Activated CD4-positive, alpha-beta T cell treated with anti-CD3 and anti-CD28 coated beads, Interleukin-2, amount 50 U/mL, for 48 hours (primary cell): ENCODE measurements around the gene TASP1.
A peak's percentile ranks its signal among the peaks of the same experiment; 100 is the strongest.
"Not testable (repeated sequence)": the region's sequence is repeated elsewhere in the genome, so short reads cannot be mapped to it uniquely, and the experiment has no call there.

ENCODE experiments used
- DNase-seq, 2 experiments: peaks; one replicate each; pipeline ENCODE4 v3.0.0-alpha.2; 2020

The TASP1 gene

DNA sequence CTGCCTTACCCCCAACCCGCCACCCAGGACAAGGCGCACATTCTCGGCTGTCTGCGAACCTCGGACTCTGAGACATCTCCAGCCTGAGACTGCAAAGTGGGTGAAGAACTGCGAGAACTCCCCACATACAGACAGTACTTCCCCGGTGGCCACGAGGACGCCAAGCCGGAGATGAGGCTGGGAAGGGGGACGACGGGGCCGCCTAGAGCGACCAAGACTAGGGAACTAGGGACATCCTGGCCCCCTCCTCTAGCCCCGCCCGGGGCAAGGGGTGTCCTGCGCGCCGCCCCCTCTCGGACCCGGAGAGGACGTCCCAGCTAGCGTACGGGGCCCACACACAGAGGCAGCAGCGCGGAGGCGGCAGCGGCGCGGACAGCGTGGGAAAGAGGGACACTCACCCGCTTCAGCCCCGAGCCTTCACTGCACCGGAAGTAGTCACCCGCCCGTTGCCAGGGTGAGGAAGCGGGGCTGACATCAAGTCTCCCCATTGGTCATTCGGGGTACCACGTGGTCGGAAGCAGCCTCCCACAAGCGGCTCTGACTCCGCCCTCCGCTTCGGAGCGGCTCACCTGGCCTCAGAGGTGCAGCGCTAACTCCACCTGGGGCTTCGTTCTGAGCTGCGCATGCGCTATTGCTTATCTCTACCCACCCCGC, at the start of gene TASP1:
TSS of gene TASP1 (minus strand) at position 437 of the 654 bp plus-strand sequence. CDS start 8,854 bp downstream, outside the sequence.
- DNase-seq = peak; percentile 95 to 97

GRCh38 chr20:13687815-13688214, 49.1 kb upstream of the TASP1 start:
- no peak for DNase-seq

- no peak for DNase-seq
These were observed 46.9 kb upstream of the TASP1 start for GRCh38 chr20:13685623-13686022.

DNA sequence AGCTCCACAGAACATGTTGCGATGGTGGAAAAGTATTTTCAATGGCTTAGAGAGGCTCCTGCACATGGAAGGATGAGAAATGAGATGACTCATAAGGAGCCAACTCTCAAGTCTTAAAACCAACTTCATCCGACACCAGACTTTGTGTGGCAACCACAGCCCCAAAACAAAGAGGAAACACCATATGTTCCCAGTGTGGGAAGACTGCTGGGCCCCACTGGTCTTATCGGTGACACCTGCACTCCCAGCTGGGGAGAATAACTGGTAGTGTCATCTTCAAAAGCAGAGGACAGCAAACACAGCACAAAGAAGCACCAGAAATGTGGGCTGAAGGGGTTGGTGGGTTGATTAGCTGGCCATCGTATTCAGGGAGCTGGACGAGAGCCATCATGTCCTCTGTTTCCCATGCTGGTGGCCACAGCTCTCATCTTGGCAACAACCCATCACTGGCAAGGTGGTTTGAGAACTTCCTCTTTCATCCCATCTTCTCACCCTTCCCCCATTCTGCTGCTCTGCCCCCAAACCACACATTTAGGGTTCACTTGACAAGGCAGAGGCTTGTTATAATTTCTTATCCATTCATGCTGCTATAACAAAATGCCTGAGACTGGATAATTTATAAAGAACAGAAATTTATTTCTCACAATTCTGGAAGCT, 46.0 kb upstream of the TASP1 start:
- no peak for DNase-seq

- no peak for DNase-seq
These were observed 45.1 kb upstream of the TASP1 start for GRCh38 chr20:13683833-13684232.

DNA sequence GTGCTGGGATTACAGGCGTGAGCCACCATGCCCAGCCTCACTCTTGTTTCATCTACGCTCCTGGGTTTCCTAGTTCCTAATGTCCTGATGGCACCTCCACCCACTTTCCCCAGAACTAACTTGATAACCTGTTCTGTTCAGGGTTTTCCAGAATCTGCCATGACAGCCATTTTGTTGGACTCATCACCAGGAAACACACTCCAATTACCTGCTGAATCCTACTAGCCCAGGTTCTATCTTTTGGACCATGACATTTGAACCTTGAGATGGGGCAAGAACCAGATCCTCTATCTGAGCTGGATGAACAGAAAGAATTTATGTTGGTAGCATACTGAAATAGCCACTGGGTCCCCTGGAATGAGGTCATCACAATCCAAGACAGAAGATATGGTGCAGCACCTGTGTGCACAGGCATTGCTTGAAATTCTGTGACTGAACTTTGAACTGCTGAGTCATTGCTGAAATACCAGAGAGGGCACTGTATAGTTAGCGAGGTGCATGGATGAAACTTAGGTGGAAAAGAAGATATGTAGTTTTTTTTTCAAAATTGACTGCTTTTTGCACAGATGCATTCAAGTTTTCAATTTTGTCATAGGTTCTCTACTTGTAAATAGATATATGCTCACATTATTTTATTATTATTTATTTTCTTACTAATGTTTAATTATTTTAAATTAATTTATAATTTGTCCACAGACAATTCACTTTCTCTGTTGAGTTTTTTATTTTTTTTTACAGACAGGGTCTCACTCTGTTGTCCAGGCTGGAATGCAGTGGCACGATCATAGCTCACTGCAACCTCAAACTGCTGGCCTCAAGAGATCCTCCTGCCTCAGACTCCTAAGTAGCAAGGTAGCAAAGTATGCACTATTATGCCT, 42.8 kb upstream of the TASP1 start:
- no peak for DNase-seq

DNA sequence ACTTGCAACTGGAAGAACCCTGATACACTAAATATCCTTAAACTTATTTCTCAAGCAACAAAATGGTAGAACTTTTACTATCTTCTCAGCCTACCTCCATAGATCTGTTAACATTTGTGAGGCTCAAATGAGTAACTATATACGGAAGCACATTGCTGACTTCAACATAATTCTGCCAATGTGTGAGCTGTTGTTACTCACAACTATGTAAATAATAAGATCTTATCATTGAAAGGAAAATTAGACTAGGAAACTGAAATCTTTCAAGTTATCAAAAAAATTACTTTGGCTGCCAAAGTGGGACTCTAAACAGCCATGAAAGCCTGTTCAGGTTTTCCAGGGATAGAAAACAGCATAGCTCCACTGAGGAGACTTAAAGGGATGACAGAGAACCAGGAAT, 40.2 kb upstream of the TASP1 start:
- no peak for DNase-seq

DNA sequence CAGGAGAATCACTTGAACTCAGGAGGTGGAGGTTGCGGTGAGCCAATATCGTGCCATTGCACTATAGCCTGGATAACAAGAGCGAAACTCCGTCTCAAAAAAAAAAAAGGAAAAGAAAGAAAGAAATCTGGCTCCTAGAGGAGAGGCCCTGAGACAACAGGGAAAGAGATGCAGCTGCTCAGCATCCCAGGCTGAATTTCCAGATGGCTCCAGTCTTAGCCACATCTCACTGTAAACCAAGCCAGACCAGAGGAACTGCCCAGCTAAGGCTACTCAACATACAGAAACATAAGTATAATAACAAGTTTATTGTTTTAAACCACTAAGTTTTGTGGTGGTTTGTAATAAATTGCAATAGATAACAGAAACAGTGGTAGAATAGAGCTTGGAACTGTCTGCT, 38.5 kb upstream of the TASP1 start:
- no peak for DNase-seq

DNA sequence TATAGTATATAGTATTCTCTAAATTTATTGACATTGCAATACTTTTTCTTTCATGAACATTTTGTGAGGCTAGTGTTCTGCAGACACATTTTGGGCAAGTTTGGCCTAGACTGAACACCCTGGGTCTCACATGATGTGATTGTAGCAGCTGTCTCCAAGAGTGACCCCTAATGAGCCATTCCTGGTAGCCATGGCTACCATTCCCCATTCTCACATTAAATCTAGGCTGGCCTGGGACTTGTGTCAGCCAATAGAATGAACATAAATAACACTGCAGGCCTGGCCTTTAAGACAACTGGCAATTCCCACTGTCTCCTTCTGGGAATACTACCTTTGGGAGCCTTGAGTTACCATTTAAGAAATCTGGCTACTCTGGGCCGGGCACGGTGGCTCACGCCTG, 38.0 kb upstream of the TASP1 start:
- no peak for DNase-seq

GRCh38 chr20:13672690-13673089, 34.0 kb upstream of the TASP1 start:
- no peak for DNase-seq

GRCh38 chr20:13671916-13672378, 33.2 kb upstream of the TASP1 start:
- DNase-seq = no peak

GRCh38 chr20:13671512-13671911, 32.8 kb upstream of the TASP1 start:
- DNase-seq = no peak

DNA sequence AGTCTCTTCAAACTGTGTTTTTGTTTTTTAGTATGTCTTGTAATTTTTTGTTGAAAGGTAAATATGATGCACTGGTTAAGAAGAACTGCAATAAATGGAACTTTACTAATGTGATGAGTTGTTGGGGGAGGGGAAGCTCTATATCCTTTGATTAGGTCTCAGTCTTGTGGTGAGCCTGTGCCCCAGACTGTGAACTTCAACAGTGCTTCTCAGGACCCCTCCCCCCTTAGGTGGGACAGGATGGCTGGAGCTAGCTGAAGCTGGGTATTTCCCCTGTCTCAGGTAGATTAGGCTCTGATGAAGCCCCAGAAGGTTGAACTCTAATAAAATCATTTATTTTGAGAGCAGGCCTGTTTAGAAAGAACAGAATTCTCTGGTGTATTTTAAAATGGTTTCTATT, 31.4 kb upstream of the TASP1 start:
- DNase-seq = no peak

GRCh38 chr20:13665709-13666395, 27.1 kb upstream of the TASP1 start:
- no peak for DNase-seq

DNA sequence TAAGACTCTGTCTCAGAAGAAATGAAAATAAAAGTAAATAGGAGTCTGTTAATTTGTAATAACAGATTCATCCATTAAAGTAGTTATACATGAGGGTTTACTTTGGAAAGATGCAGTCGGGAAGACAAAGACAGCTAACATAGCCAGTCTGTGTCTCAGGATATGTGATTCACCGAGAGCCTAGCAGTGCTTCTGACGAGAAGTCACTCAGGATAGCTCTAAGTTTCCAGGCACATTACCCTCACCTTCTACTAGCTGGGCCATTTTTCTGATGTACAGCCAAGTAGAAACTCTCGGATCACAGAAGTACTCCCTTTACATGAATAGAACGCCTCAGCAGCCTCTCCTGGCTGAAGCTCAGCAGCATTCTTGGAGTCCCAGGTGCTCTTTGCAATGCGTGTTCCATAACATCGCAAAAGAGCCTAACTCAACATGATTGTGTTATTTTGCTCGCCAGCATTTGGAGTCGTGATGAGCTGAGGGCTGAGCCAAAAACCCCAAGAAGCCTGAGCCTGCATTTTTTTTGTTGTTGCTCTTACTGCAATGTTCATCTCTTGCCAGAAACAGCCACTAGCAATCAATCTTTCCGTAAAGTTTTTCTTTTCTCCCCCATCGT, 22.4 kb upstream of the TASP1 start:
- no peak for DNase-seq

DNA sequence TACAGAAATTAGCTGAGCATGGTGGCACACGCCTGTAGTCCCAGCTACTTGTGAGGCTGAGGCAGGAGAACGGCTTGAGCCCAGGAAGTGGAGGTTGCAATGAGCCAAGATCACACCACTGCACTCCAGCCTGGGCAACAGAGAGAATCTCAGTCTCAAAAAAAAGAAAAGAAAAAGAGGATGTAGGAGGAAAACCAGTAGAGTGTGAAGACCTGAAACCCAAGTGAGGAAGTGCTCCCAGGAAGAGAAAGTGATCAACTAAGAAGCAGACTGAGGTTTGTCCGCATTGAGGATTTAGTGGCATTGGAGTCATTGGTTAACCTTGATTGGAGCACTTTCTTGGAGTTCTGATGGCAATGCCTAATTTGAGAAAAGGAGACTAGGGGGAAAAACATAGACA, 20.6 kb upstream of the TASP1 start:
- no peak for DNase-seq

- DNase-seq = not testable (repeated sequence)
These were observed 19.3 kb upstream of the TASP1 start for GRCh38 chr20:13658060-13658459.

GRCh38 chr20:13656721-13657368, 18.1 kb upstream of the TASP1 start:
- no peak for DNase-seq

- no peak for DNase-seq
These were observed 15.8 kb upstream of the TASP1 start for GRCh38 chr20:13654463-13655023.

DNA sequence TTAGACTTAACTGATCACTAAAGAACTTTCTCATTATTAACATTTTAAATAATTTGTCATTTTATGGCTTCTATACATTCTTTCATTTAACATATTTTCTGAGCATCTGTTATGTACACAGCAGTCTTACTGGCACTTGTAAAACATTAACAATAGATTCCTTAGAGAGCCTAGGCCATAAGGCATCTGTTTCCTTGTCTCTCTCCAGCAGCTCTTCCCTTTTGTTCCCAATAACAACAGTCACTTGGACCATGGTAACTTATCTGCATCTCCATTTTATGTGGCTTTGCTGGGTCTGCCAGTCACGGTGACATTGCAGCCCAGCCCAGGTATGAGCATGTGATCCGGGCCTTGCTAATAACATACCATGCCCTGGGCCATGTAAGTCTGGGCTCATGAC, 11.7 kb upstream of the TASP1 start:
- no peak for DNase-seq
